Measurements from ENCODE around the gene ADIG.

- no peak for TF ChIP-seq CTCF (conservative IDR thresholded peaks at IDR 0.05 in 1 of 2, IDR thresholded peaks at IDR 0.05 in 1 of 2; ENCODE audit: extremely low read depth in 1 of 2, insufficient read depth in 1 of 2, low read depth in 1 of 2, low read length in 2 of 2)
- no peak for TF ChIP-seq EZH2 (IDR thresholded peaks at IDR 0.05; ENCODE audit: borderline replicate concordance, low read length)
These were observed 8.4 kb downstream of the ADIG start for GRCh38 chr20:38589351-38589750.

All from mammary epithelial cell (primary cell).